ENCODE measurements around the gene SH2D4B.

SH2D4B gene

DNA sequence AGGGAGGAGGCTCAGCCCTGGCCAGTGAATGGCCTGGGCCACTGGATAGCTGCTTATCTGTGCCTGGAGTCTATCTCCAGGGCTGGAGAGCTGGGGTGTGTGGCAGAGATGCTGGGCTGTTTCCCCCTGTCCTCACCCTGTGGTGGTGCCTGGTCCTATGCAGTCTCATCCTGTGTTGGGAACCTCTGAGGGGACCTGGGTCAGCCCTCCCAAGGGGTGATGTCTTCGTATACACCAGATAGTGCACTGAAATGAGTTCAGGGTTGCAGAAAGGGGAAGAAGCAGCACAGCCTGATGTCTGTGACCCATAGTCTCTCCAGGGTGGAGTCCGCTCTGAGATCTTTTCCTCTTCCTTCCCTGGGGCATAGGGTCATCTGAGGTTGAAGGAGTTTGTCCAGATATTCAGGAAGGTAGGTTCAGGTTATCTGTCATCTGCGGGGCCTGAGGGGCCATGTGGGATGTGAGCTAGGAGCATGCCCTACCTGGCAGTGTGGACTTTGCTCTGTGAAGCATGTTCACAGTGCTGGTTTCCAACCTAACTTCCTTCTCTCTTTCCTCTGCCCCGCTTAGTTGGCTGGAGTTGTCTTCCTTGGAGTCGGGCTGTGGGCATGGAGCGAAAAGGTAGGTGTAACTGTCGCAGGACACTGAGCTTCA is 33.4 kb upstream of the SH2D4B start:
- no peak for DNase-seq (ENCODE audit: low read depth)

DNA sequence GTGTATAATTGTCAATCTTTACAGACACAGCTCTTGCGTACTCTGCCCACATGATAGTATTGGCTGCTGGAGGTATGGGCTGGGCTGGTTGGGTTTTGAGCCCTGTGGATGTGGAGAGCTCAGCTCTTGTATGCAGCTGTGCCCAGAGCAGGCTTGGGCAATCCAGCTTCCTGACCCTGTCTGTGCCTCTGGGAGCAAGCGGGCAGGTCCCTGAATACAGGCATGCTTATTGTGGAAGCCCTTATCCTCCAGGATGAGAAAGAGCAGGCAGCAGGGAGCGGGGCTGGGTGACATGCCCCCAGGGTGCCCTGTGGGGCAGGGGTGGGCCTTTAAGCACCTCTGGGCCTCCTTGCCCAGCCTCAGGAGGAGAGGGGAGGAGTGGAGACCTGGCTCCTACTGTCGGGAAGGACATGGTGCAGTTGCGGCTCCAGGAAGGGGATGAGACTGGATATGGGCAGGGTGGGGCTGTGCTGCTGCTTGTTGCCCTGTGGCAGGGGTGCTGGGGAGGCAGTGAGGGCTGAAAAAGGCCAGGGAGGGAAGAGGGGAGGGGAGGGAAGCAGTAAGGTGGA is 32.7 kb upstream of the SH2D4B start:
- DNase-seq (ENCODE audit: low read depth), result no peak

DNA sequence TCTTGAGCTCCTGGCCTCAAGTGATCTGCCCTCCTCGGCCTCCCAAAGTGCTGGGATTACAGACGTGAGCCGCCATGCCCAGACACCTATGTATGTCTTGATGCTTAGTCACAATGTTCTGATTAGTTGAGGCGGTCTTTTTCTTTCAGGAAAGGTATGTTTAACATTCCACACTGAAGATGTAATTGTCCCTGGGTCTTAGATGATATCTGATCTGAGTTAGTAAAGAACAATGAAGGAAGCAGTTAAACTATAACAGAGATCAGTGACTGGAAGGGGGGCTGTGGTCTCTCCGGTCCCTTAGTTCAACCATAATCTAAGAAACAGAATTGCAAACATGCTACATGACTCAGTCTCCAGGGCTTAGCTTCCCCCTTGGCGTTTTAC is 31.5 kb upstream of the SH2D4B start:
- no peak for DNase-seq (ENCODE audit: low read depth)

DNA sequence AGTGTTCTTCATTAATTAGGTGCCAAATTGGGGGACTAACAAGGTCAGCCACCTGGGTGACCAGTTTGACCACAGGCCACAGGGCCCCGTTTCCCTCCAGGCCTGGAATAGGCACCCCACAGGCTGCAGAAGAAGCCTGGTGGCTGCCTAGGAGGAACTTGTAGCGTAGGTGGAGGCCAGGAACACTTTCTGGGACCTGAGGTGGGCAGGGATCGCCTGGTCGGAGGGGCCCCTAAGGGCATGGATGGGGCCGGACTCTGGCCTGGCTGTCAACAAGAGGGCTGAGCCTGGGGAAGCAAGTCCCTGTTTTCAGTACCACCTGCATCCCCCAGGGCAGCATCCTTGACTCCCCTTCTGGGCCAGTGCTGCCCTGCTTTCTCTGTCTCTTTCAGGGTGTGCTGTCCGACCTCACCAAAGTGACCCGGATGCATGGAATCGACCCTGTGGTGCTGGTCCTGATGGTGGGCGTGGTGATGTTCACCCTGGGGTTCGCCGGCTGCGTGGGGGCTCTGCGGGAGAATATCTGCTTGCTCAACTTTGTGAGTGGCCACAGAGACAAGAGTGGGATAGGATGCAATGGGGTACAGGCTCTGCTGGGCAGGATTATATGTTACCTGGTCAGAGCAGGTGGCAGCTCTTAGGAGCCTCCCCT is 30.7 kb upstream of the SH2D4B start:
- no peak for DNase-seq (ENCODE audit: low read depth)

DNA sequence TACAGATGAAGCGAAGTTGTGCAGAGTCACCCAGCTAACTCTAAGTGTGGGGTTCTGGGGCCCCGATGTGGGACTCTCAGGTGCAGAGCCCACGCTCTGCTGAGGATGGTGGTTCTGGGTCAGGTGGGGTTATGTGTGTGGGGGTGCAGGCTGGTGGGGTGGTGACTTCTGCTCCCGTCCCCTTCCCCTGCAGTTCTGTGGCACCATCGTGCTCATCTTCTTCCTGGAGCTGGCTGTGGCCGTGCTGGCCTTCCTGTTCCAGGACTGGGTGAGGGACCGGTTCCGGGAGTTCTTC is 28.6 kb upstream of the SH2D4B start:
- no peak for DNase-seq (ENCODE audit: low read depth)

DNA sequence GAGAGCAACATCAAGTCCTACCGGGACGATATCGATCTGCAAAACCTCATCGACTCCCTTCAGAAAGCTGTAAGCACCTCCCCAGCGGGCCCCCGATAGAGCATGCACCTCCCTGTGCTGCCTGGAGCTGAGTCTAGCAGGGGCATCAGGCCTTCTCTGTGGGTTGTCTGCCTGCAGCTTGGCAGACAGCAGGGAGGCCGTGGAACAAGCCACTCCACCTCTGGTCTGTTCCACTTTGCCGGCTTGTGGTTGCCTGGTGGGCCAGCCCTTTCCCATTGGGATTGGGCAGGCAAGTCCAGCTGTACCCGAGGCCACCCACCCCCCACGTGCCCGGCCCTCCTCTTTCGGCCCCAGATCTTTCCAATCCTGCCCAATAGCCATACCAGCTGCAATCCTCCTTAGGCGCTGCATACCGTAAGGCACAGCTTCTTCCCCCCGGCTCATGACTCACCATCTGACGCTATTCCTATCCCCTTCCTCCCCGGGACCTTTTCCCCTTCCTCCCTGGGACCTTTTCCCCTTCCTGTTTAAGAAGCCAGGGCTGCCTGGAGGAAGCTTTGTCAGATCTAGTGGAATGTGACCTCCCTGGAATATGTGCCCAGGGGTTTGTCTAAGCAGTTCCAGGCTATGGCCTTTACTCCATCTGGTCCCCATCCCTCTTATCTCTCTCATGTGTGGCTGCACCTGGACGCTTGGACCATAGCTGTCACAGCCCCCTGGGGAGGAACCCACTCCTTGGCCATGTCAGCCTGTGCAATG is 28.1 kb upstream of the SH2D4B start:
- DNase-seq (ENCODE audit: low read depth), result no peak

GRCh38 chr10:80512031-80512526 is 25.6 kb upstream of the SH2D4B start:
- no peak for DNase-seq (ENCODE audit: low read depth)

GRCh38 chr10:80513106-80513505 is 24.6 kb upstream of the SH2D4B start:
- DNase-seq (ENCODE audit: low read depth), result no peak

DNA sequence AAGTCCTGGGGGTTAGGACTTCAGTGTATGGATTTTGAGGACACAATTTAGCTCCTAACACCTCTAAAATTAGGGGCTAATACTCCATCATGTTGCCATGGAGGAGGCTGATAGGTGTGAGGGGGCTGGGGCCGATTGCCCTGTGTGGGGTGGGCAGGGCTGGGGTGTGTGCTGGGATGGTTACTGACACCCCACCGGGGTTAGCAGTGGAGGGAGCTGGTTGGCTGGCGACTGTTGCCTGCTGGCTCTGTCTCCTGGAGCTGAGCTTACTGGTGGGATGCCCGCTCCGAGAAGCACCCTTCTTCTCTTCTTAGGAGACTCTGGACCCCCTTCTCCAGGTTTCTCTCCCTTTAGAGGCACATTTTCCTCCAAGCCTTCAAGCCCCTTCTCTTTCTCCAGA is 22.2 kb upstream of the SH2D4B start:
- DNase-seq (ENCODE audit: low read depth), result no peak

DNA sequence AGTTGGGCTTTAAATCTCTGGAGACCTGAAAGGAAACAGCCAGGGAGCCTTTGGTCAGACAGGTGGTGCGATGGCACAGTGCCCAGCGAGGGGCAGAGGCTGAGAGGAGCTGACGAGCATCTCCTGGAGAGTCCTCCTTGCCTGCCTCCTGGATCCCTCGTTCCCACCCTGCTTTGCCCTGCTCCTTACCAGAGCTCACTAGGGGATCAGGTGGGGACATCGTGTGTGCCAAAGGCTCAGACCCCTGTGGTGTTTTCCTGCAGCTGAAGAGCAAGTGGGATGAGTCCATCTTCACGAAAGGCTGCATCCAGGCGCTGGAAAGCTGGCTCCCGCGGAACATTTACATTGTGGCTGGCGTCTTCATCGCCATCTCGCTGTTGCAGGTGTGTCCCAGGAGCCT is 21.8 kb upstream of the SH2D4B start:
- DNase-seq (ENCODE audit: low read depth), result no peak

GRCh38 chr10:80516506-80517075 is 21.1 kb upstream of the SH2D4B start:
- no peak for DNase-seq (ENCODE audit: low read depth)

- no peak for DNase-seq (ENCODE audit: low read depth)
These were observed 20.1 kb upstream of the SH2D4B start for GRCh38 chr10:80517416-80518142.

DNA sequence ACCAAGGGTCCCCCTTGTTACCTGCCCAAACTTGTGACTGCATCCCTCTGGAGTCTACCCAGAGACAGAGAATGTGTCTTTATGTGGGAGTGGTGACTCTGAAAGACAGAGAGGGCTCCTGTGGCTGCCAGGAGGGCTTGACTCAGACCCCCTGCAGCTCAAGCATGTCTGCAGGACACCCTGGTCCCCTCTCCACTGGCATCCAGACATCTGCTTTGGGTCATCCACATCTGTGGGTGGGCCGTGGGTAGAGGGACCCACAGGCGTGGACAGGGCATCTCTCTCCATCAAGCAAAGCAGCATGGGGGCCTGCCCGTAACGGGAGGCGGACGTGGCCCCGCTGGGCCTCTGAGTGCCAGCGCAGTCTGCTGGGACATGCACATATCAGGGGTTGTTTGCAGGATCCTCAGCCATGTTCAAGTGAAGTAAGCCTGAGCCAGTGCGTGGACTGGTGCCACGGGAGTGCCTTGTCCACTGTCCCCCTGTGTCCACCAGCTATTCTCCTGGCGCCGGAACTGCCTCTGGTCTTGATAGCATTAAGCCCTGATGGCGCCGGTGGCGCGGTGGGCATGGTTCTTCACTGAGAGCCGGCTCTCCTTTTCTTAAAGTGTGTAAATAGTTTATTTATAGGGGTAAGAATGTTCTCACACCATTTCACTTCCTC is 19.4 kb upstream of the SH2D4B start:
- DNase-seq (ENCODE audit: low read depth), result no peak

- DNase-seq (ENCODE audit: low read depth), result no peak
These were observed 18.8 kb upstream of the SH2D4B start for GRCh38 chr10:80518807-80519360.

GRCh38 chr10:80519936-80520650 is 17.6 kb upstream of the SH2D4B start:
- no peak for DNase-seq (ENCODE audit: low read depth)

DNA sequence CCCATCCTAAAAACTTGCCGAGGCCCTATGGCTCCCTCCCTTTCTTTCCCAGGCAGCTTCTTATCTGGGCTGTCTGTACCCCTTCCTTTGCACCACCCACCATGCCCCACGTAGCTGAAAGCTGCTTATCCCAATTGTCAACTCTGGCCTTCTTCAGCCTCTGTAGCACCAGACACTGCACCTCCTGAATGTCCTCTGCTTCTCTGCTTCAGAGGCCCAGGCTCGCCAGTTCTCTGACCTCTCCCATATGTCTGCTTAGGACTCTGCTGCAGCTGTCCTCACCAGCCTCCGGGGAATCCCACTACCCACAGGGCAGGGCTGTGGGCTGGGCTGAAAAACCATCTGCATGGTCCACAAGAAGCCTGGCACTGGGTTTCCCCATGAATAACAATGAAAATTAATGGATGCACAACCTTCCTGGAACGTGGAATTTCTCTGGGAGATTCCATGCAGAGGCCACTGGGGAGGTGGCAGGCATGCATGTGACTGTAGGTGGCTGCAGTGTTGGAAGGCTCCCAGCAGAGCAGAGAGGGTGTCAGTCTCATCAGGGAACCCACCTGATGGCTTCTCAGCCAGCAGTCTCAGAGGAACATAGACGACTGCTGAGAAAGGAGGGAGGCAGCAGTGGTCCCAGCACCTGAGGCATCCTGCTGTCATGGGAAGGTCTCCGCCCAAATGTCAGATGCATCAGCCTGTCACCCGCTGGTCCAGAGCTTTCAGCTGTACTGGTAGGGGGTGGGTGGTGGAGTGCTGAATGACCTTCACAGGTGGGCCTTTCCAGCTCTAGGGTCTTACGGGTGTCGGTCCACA is 16.8 kb upstream of the SH2D4B start:
- no peak for DNase-seq (ENCODE audit: low read depth)

DNA sequence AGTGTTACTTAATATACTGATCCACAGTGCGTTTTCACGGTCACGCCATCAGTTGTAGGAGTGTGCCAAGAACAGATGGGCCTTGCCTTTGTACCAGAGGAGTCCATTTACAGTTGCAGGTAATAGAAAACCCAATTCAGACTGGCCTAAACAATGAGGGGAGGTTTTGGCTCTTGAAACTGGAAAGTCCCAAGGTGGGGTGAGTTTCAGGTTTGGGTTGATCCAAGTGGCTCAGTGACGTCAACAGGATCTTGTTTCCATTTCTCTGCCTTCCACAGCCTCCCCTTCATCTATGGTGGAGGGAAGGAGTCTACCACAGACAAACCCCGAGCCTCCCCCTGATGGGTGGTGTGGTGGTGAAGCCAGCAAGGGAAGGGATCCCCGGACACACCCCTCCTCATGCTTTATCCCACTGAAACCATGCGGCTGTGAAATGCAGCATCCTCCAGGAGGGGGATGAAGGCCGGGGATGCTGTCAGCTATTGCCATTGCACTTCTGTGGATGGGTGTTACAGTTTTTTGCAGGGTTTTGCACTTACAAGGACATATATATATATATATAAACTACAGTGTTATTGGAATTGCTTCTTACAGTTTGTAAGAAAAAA is 14.8 kb upstream of the SH2D4B start:
- no peak for DNase-seq (ENCODE audit: low read depth)

DNA sequence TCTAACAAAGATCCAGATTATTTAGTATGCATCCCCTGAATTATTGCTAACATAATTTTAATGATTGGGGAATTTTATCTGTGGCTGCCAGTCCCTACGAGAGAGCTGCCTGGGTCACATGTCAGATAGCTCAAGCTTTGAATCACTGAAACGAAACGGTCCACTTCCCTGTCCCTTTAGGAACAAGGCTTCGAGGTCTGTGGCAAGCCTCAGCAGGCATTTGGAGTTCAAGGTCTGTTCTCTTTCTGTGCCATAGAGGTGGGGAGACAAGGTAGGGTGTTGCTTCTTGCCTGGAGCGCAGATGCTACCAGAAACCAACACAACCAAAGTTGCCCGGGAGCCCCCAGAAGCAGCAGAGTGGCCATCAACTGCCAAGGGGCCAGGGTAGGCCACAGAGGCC is 13.9 kb upstream of the SH2D4B start:
- DNase-seq (ENCODE audit: low read depth), result no peak

- no peak for DNase-seq (ENCODE audit: low read depth)
These were observed 13.4 kb upstream of the SH2D4B start for GRCh38 chr10:80524190-80524909.

Data from stromal cell of bone marrow (primary cell).